HFF-Myc (cell line): Measurements from ENCODE around the gene TRPC6.

Experiments used
- DNase-seq: peaks from one replicate; pipeline ENCODE4 v3.0.0-alpha.2; 2011; ENCODE audit warnings: low read depth; ENCODE audit errors: extremely low read depth
- H3K4me3 ChIP-seq: replicated peaks from 2 replicates; pipeline ENCODE4 v1.5.1; 2011; ENCODE audit warnings: low read depth, mild to moderate bottlenecking, control low read depth, low read length
- CTCF ChIP-seq: IDR thresholded peaks from 2 replicates; pipeline ENCODE4 v1.5.1; 2012; ENCODE audit warnings: mild to moderate bottlenecking, low read depth, low read length, control low read depth; ENCODE audit errors: missing control alignments

The TRPC6 gene

DNA sequence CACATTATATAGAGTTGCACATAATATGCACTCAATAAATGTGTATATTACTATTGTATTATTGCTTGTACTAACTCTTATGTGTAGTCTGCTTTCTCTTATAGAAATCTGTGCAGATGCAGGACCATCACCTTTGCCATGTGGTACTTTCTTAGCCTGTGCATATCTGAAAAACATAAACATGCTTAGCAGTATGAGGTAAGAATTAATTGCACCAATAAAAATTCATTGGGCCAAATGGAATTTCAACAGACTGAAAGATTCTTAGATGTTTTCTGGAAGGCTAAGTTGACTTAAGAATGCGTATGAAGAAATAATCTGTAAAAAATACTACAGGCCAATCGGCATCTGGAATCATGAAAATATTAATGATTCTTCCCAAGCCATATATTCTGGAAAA lies 55.3 kb downstream of the TRPC6 start:
- no peak overlapping the region for H3K4me3 ChIP-seq
- no peak for TF ChIP-seq CTCF
- DNase-seq = no peak

DNA sequence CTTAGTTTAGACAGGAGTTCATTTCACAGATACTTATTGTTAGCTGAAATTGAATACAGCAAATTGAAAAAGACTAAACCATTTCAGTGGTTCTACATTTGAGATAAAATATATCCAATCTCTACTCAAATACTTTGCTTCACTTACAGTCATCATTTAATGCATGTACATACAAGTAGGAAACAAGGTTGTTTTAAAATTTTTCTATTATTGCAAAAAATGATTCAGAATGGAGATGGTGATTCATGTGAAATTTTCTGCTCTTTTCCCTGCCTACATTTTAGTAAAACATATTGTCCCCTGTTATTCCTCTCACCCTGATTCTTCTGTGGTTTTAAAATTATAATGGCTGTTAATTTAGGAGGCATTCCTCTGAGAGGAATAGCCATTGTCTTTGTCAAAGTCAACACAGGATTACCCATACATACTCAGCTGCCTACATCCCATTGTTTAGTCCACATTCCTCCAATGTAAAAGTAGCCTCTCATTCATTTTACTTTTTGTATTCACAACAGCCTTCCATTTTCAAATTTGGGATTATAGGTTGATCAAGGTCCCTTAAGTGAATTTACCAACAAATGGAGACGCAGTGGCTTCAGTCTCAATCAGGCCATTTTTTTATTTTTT lies 60.1 kb downstream of the TRPC6 start:
- no peak for DNase-seq
- no peak for TF ChIP-seq CTCF
- no peak overlapping the region for H3K4me3 ChIP-seq

GRCh38 chr11:101523193-101523592 lies 60.6 kb downstream of the TRPC6 start:
- H3K4me3 ChIP-seq = no peak overlapping the region
- TF ChIP-seq CTCF = no peak
- no peak for DNase-seq

DNA sequence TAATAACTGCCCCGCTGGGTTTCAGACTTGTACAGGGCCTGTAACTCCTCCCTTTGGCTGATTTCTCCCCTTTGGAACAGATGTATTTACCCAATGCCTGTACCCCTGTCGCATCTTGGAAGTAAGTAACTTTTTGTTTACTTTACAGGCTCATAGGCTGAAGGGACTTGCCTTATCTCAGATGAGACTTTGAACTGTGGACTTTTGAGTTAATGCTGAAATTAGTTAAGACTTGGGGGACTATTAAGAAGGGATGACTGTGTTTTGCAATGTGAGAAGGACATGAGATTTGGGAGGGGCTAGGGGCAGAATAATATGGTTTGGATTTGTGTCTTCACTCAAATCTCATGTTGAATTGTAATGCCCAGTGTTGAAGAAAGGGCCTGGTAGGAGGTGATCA lies 62.0 kb downstream of the TRPC6 start:
- H3K4me3 ChIP-seq = no peak overlapping the region
- DNase-seq = no peak
- TF ChIP-seq CTCF = no peak

DNA sequence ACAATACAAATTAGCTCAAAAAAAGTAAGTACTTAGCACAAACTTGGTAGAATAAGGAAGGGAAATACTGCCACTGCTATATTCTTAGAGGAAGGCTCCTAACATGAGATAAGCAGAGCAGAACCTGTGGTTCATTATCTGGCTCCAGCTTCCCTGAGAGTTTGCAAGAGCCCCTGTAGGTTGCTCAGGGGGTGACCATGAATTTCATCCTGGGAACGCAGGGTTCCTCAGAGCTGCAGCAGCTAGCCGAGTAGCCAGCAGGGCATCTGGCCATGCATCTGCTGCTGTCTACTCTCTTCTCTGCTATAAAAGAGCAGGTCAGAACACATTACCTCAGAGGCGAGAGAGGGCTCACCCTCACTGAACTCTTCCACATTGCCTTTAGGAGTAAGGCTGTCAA lies 67.3 kb downstream of the TRPC6 start:
- DNase-seq = no peak

DNA sequence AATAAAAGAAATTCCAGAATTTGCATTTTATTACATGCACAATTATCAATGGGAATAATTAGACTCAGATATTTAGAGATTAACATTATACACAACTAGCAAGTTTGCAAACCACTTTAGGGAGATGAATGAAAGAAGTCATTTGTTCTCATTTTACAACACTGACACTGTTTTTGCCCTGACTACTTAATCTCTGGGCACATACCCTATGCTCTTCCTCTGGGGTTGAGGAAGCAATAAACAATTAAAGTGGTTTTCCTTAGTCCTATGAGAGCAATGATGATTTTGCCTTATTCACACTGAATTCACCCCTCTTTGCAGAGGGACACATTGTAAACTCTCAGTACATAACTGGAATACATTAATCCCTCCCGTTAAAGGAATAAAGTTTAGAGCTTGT lies 72.7 kb downstream of the TRPC6 start:
- no peak for DNase-seq
- no peak for TF ChIP-seq CTCF
- H3K4me3 ChIP-seq = no peak overlapping the region

More for the DNA sequence above, 67.3 kb downstream of the TRPC6 start:
- H3K4me3 ChIP-seq = no peak overlapping the region
- no peak for TF ChIP-seq CTCF

DNA sequence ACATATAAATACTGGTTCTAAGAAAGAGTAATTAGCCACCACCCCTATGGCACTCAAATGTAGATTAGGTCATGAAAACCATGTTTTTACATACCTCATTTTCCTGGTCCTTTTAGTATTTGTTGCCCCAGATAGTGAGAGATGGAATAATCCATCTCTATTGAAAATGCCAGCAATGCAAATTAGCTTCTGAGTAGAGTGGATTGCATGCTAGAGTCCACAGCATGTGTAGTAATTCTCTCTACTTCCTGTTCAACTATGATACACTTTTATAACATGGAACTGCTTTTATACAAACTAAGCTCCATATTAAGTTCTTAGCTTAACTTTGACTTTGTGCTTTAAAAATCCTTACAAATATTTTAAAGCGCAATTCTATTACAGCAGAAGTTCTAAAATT lies 73.2 kb downstream of the TRPC6 start:
- DNase-seq = no peak
- no peak for TF ChIP-seq CTCF
- no peak overlapping the region for H3K4me3 ChIP-seq
